Activated naive CD4-positive, alpha-beta T cell treated with anti-CD3 and anti-CD28 coated beads for 36 hours (primary cell): ENCODE results near the gene ZNF816. TPM values are rescaled to one million over a fixed set of nuclear protein-coding genes. Genes with fewer than 3 reads are reported as not detected.

Source experiments
- CTCF ChIA-PET: fragments of 350-600 bp; sonication (Branson Sonifier 250); formaldehyde crosslinking; loops from one replicate; lab custom pipeline; 2021; ENCODE audit warnings: antibody characterized with exemption; lab: Charles Lee
- DNase-seq: peaks from one replicate; pipeline ENCODE4 v3.0.0-alpha.2; 2020
- H3K27ac Mint-ChIP-seq: one replicate; pipeline ENCODE4 v1.8.0; 2021; ENCODE audit warnings: mild to moderate bottlenecking, mixed read lengths
- H3K27me3 Mint-ChIP-seq: one replicate; pipeline ENCODE4 v1.8.0; 2021; ENCODE audit warnings: low read depth, mixed read lengths
- H3K36me3 Mint-ChIP-seq: one replicate; pipeline ENCODE4 v1.8.0; 2021; ENCODE audit warnings: low read depth, mixed read lengths
- H3K4me1 Mint-ChIP-seq: one replicate; pipeline ENCODE4 v1.8.0; 2021; ENCODE audit warnings: low read depth, mixed read lengths
- H3K4me3 Mint-ChIP-seq: one replicate; pipeline ENCODE4 v1.8.0; 2021; ENCODE audit warnings: mild to moderate bottlenecking, moderate library complexity, mixed read lengths
- H3K9me3 Mint-ChIP-seq: one replicate; pipeline ENCODE4 v1.8.0; 2021; ENCODE audit warnings: mixed read lengths
- intact Hi-C: fragments of 100-400 bp; cut with micrococcal nuclease; formaldehyde crosslinking; loops from one replicate; pipeline ENCODE4 v1.15.1; 2023
- total RNA-seq, 2 experiments: library from RNA; stranded (reverse); gene quantifications; one replicate each; pipeline ENCODE4 v1.2.3, GENCODE V29; 2021

The ZNF816 gene
- total RNA-seq, result 10 to 100 TPM; 10.4 to 10.7 TPM

- peaks cover 42% of the 10 kb centered on the region for H3K36me3 Mint-ChIP-seq
- peaks cover 16% of the 10 kb centered on the region for H3K4me1 Mint-ChIP-seq
- intact Hi-C loops, result loop anchor here (1.0 to 10.0 kb wide), 5 partner anchors 31 to 196 kb away; partner anchors contain the start of genes ZNF160, ZNF320, ZNF347 and ZNF600
- H3K9me3 Mint-ChIP-seq, result peaks cover 43% of the 10 kb centered on the region
- peak within 1 kb of the TSS; percentile 85 for H3K4me3 Mint-ChIP-seq
- no peaks in the 10 kb centered on the region for H3K27me3 Mint-ChIP-seq
- DNase-seq, result peak; percentile 99
- CTCF ChIA-PET, result no interaction called here
- H3K27ac Mint-ChIP-seq, result peak within 1 kb of the TSS; percentile 87
Observed at GRCh38 chr19:52962394-52963246, at the start of gene ZNF816. Gene ZNF816, minus strand, starts transcription at chr19:52962881. Its CDS starts 6,792 bp downstream, at chr19:52956089.

GRCh38 chr19:53012006-53012405, 49.3 kb upstream of the ZNF816 start:
- intact Hi-C loops, result no loop called here
- CTCF ChIA-PET, result no interaction called here
- Mint-ChIP-seq H3K27me3 (no peaks in the 10 kb centered on the region), H3K4me1 (no peaks in the 10 kb centered on the region), H3K27ac (no peak overlapping the region), H3K4me3 (no peak overlapping the region), H3K9me3 (peaks cover 13% of the 10 kb centered on the region), H3K36me3 (peaks cover 5% of the 10 kb centered on the region)
- no peak for DNase-seq

GRCh38 chr19:53010494-53010893, 47.8 kb upstream of the ZNF816 start:
- Mint-ChIP-seq H3K4me3 (no peak overlapping the region), H3K27me3 (no peaks in the 10 kb centered on the region), H3K36me3 (peaks cover 5% of the 10 kb centered on the region), H3K4me1 (no peaks in the 10 kb centered on the region), H3K9me3 (peaks cover 12% of the 10 kb centered on the region), H3K27ac (no peak overlapping the region)
- intact Hi-C loops, result no loop called here
- no peak for DNase-seq
- CTCF ChIA-PET, result no interaction called here

DNA sequence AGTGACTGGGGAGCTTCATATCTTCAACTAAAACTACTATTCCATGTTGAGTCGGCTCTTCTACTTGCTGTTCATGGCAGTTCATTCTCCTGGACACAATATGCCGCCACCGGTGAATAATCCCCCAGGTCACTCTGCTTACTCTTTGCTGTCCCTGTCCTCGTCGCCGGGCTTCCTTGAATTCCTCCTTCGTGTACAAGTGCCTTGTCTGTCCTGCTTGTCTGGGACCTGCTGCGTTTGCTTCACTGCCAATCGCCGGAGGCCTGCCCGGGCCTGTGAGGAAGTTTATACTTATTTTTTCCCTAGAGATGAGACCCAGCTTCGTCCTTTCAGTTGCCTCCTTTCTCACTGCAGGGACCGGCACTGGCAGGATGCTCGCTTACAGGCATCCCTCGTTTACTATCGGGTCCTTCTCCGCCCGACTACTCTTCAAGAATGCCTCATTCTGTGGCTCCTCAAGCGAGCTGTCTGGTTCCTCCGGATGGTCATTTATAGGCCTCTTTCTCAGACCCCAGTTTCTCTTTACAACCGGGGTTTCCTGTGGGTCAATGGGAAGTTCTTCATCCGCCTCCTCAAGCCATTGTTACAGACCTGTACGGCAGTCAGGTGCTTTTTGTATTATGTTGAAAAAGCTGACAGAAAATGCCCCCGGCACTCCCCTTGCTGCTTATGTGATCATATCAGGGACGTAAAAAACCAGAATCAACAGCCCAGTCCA, 45.5 kb upstream of the ZNF816 start:
- Mint-ChIP-seq H3K9me3 (peaks cover 7% of the 10 kb centered on the region), H3K27ac (no peak overlapping the region), H3K36me3 (no peaks in the 10 kb centered on the region), H3K4me3 (no peak overlapping the region), H3K27me3 (no peaks in the 10 kb centered on the region), H3K4me1 (no peaks in the 10 kb centered on the region)
- CTCF ChIA-PET, result no interaction called here
- no peak for DNase-seq
- intact Hi-C loops, result no loop called here

DNA sequence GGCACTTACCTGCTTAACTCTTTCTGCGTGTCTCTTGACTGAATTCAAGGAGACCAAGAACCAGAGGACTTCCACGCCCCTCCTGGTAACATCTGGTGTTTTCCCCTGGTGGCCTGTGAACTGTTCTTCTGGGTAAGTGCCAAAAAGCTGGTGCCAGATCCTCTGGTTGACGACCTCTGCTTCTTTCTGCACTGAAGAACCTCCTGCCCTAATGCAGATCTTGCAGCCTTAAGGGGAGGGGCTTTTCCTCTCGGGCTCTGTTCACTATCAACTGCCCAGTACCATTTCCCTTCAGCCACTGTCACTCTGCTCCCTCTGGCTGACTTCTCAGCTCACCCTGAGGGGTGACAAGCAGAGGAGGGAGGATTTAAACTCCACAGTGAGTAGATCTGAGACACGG, 44.9 kb upstream of the ZNF816 start:
- no peaks in the 10 kb centered on the region for H3K4me1 Mint-ChIP-seq
- intact Hi-C loops, result no loop called here
- H3K36me3 Mint-ChIP-seq, result no peaks in the 10 kb centered on the region
- peaks cover 7% of the 10 kb centered on the region for H3K9me3 Mint-ChIP-seq
- no peak for DNase-seq
- H3K27ac Mint-ChIP-seq, result no peak overlapping the region
- CTCF ChIA-PET, result no interaction called here
- no peaks in the 10 kb centered on the region for H3K27me3 Mint-ChIP-seq
- no peak overlapping the region for H3K4me3 Mint-ChIP-seq

GRCh38 chr19:53007200-53007599, 44.5 kb upstream of the ZNF816 start:
- no peak for DNase-seq
- CTCF ChIA-PET, result no interaction called here
- Mint-ChIP-seq H3K27ac (no peak overlapping the region), H3K4me1 (no peaks in the 10 kb centered on the region), H3K36me3 (no peaks in the 10 kb centered on the region), H3K4me3 (no peak overlapping the region), H3K9me3 (peaks cover 7% of the 10 kb centered on the region), H3K27me3 (no peaks in the 10 kb centered on the region)
- intact Hi-C loops, result no loop called here

DNA sequence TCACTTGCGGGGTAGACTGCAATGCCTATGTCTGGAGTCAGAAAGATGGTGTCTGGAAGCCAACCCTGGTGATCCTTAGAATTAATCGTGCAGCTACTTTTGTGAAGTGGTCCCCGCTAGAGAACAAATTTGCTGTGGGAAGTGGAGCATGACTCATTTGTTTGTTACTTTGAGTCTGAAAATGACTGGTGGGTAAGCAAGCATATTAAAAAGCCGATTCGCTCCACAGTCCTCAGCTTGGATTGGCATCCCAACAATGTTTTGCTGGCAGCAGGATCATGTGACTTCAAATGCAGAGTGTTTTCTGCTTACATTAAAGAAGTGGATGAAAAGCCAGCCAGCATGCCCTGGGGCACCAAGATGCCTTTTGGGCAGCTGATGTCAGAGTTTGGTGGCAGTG, 41.6 kb upstream of the ZNF816 start:
- H3K4me3 Mint-ChIP-seq, result no peak overlapping the region
- no peak for DNase-seq
- no peaks in the 10 kb centered on the region for H3K36me3 Mint-ChIP-seq
- intact Hi-C loops, result no loop called here
- H3K4me1 Mint-ChIP-seq, result no peaks in the 10 kb centered on the region
- CTCF ChIA-PET, result no interaction called here
- peaks cover 1% of the 10 kb centered on the region for H3K9me3 Mint-ChIP-seq
- no peak overlapping the region for H3K27ac Mint-ChIP-seq
- H3K27me3 Mint-ChIP-seq, result no peaks in the 10 kb centered on the region

- no peak overlapping the region for H3K4me3 Mint-ChIP-seq
- peaks cover 2% of the 10 kb centered on the region for H3K36me3 Mint-ChIP-seq
- DNase-seq, result no peak
- CTCF ChIA-PET, result no interaction called here
- H3K4me1 Mint-ChIP-seq, result no peaks in the 10 kb centered on the region
- no peaks in the 10 kb centered on the region for H3K27me3 Mint-ChIP-seq
- peaks cover 1% of the 10 kb centered on the region for H3K9me3 Mint-ChIP-seq
- intact Hi-C loops, result no loop called here
- H3K27ac Mint-ChIP-seq, result no peak overlapping the region
Observed at GRCh38 chr19:53002479-53002878, 39.8 kb upstream of the ZNF816 start.

GRCh38 chr19:52997975-52998374, 35.3 kb upstream of the ZNF816 start:
- Mint-ChIP-seq H3K9me3 (peaks cover 3% of the 10 kb centered on the region), H3K4me1 (peaks cover 3% of the 10 kb centered on the region), H3K4me3 (no peak overlapping the region), H3K27ac (no peak overlapping the region), H3K27me3 (no peaks in the 10 kb centered on the region), H3K36me3 (peaks cover 4% of the 10 kb centered on the region)
- CTCF ChIA-PET, result interaction anchor here (0.9 kb wide), 1 partner anchor 18 kb away, joined by 4 read pairs; no protein-coding TSS in a partner anchor
- no peak for DNase-seq
- intact Hi-C loops, result no loop called here

DNA sequence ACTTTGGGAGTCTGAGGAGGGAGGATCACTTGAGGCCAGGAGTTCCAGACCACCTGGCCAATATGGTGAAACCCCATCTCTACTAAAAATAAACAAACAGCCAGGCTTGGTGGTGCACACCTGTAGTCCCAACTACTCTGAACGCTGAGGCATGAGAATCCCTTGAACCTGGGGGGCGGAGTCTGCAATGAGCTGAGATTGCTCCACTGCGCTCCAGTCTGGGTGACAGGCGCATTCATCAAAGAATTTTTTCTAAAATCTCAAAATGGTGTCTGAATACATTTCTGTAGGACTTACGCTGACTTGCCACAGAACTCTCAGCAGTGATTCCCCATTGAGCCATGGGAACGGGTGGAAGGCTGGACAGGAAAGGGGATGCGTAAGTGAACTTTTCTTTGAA, 33.0 kb upstream of the ZNF816 start:
- peaks cover 2% of the 10 kb centered on the region for H3K27me3 Mint-ChIP-seq
- DNase-seq, result no peak
- intact Hi-C loops, result no loop called here
- no peak overlapping the region for H3K27ac Mint-ChIP-seq
- H3K36me3 Mint-ChIP-seq, result peaks cover 11% of the 10 kb centered on the region
- CTCF ChIA-PET, result no interaction called here
- H3K4me3 Mint-ChIP-seq, result no peak overlapping the region
- H3K4me1 Mint-ChIP-seq, result peaks cover 13% of the 10 kb centered on the region
- H3K9me3 Mint-ChIP-seq, result peaks cover 7% of the 10 kb centered on the region

GRCh38 chr19:52993342-52994178, 30.9 kb upstream of the ZNF816 start:
- Mint-ChIP-seq H3K27me3 (peaks cover 2% of the 10 kb centered on the region), H3K36me3 (peaks cover 21% of the 10 kb centered on the region), H3K9me3 (peaks cover 6% of the 10 kb centered on the region), H3K27ac (no peak overlapping the region), H3K4me3 (peak overlapping the region; percentile 77), H3K4me1 (peaks cover 13% of the 10 kb centered on the region)
- peak; percentile 91 for DNase-seq
- intact Hi-C loops, result loop anchor here (1.0 to 5.0 kb wide), 3 partner anchors 31 to 745 kb away; partner anchors contain the start of gene ZNF816
- CTCF ChIA-PET, result interaction anchor here (0.9 kb wide), 1 partner anchor 34 kb away, joined by 3 read pairs; no protein-coding TSS in a partner anchor
